HEK293T (cell line): ENCODE results near the gene LRP1B.

Experiments used
- CTCF ChIA-PET: fragments of 350-600 bp; formaldehyde crosslinking; extraction: SDS; loops from one replicate; lab custom pipeline; 2021; ENCODE audit warnings: antibody characterized with exemption, inconsistent platforms; lab: Yijun Ruan, JAX
- POLR2A ChIA-PET: fragments of 350-600 bp; formaldehyde crosslinking; extraction: SDS; loops from one replicate; lab custom pipeline; 2020; ENCODE audit warnings: antibody characterized with exemption, inconsistent platforms; lab: Yijun Ruan, JAX
- DNase-seq: peaks from one replicate; pipeline ENCODE4 v3.0.0; 2012; ENCODE audit warnings: mixed read lengths; ENCODE audit errors: extremely low spot score
- ARNT ChIP-seq: fragments of 450-650 bp; IDR thresholded peaks from 2 replicates; pipeline ENCODE4 v1.6.1; 2017; ENCODE audit warnings: mild to moderate bottlenecking
- BHLHE40 ChIP-seq: fragments of 450-650 bp; IDR thresholded peaks from 2 replicates; pipeline ENCODE4 v1.6.1; 2016; ENCODE audit warnings: mild to moderate bottlenecking, moderate library complexity, borderline replicate concordance
- CTBP1 ChIP-seq: fragments of 450-650 bp; IDR thresholded peaks from 2 replicates; pipeline ENCODE4 v1.6.1; 2016; ENCODE audit warnings: borderline replicate concordance
- ELF4 ChIP-seq: fragments of 450-650 bp; IDR thresholded peaks from 2 replicates; pipeline ENCODE4 v1.6.1; 2017; ENCODE audit warnings: antibody characterized with exemption
- FOXA1 ChIP-seq: fragments of 450-650 bp; IDR thresholded peaks from 2 replicates; pipeline ENCODE4 v1.6.1; 2016; ENCODE audit warnings: mild to moderate bottlenecking
- FOXK2 ChIP-seq: fragments of 450-650 bp; IDR thresholded peaks from 2 replicates; pipeline ENCODE4 v1.6.1; 2016; ENCODE audit warnings: mild to moderate bottlenecking
- FOXM1 ChIP-seq: fragments of 450-650 bp; IDR thresholded peaks from 2 replicates; pipeline ENCODE4 v1.6.1; 2017; ENCODE audit warnings: mild to moderate bottlenecking, borderline replicate concordance
- HDGF ChIP-seq: fragments of 450-650 bp; IDR thresholded peaks from 2 replicates; pipeline ENCODE4 v1.6.1; 2017; ENCODE audit warnings: antibody characterized with exemption, borderline replicate concordance
- L3MBTL2 ChIP-seq: fragments of 450-650 bp; conservative IDR thresholded peaks from 2 replicates; pipeline ENCODE4 v1.6.1; 2016; ENCODE audit warnings: mild to moderate bottlenecking
- LEF1 ChIP-seq: fragments of 450-650 bp; IDR thresholded peaks from 2 replicates; pipeline ENCODE4 v1.6.1; 2017; ENCODE audit warnings: mild to moderate bottlenecking, borderline replicate concordance
- NFRKB ChIP-seq: fragments of 450-650 bp; IDR thresholded peaks from 2 replicates; pipeline ENCODE4 v1.6.1; 2016; ENCODE audit warnings: mild to moderate bottlenecking, moderate library complexity
- PKNOX1 ChIP-seq: fragments of 450-650 bp; IDR thresholded peaks from 2 replicates; pipeline ENCODE4 v1.6.1; 2016
- SP1 ChIP-seq: fragments of 450-650 bp; IDR thresholded peaks from 2 replicates; pipeline ENCODE4 v1.6.1; 2017
- SUZ12 ChIP-seq: fragments of 450-650 bp; IDR thresholded peaks from 2 replicates; pipeline ENCODE4 v1.6.1; 2016; ENCODE audit warnings: mild to moderate bottlenecking
- TARDBP ChIP-seq: fragments of 450-650 bp; IDR thresholded peaks from 2 replicates; pipeline ENCODE4 v1.6.1; 2016
- ZNF384 ChIP-seq: fragments of 450-650 bp; IDR thresholded peaks from 2 replicates; pipeline ENCODE4 v1.6.1; 2016

Gene LRP1B

GRCh38 chr2:140801311-140801710 lies 1329.5 kb downstream of the LRP1B start:
- no peak for DNase-seq
- CTCF ChIA-PET = no interaction called here
- TF ChIP-seq CTBP1 = no peak
- no peak for TF ChIP-seq SUZ12
- no peak for TF ChIP-seq FOXA1
- TF ChIP-seq FOXM1 = no peak
- TF ChIP-seq LEF1 = no peak
- TF ChIP-seq ZNF384 = no peak
- TF ChIP-seq SP1 = no peak
- TF ChIP-seq HDGF = no peak
- TF ChIP-seq ELF4 = no peak
- no peak for TF ChIP-seq FOXK2
- no peak for TF ChIP-seq ARNT
- no peak for TF ChIP-seq TARDBP
- POLR2A ChIA-PET = no interaction called here

- TF ChIP-seq FOXK2 (no peak), L3MBTL2 (no peak), FOXA1 (no peak), ELF4 (no peak), FOXM1 (no peak), SUZ12 (no peak), HDGF (no peak), ARNT (no peak), LEF1 (no peak), TARDBP (no peak), SP1 (no peak), NFRKB (no peak), ZNF384 (no peak), BHLHE40 (no peak), CTBP1 (no peak), PKNOX1 (no peak)
- ChIA-PET CTCF (no interaction called here), POLR2A (no interaction called here)
- no peak for DNase-seq
Observed at GRCh38 chr2:140797718-140798117, 1333.1 kb downstream of the LRP1B start.

- DNase-seq = no peak
- ChIA-PET CTCF (no interaction called here), POLR2A (no interaction called here)
- TF ChIP-seq SUZ12 (no peak), FOXK2 (no peak), HDGF (no peak), SP1 (no peak), ARNT (no peak), BHLHE40 (no peak), PKNOX1 (no peak), FOXA1 (no peak), FOXM1 (no peak), CTBP1 (no peak), LEF1 (no peak), ZNF384 (no peak), ELF4 (no peak), TARDBP (no peak), L3MBTL2 (no peak), NFRKB (no peak)
Observed at GRCh38 chr2:140791802-140792201, 1339.0 kb downstream of the LRP1B start.

- POLR2A ChIA-PET = no interaction called here
- TF ChIP-seq PKNOX1 = 0 out of 2 replicates have a peak, but pooled peaks have one; percentile 14
- no peak for TF ChIP-seq SP1
- no peak for TF ChIP-seq LEF1
- TF ChIP-seq TARDBP = no peak
- CTCF ChIA-PET = no interaction called here
- DNase-seq = peak; percentile 8
Observed at GRCh38 chr2:140786585-140786984, 1344.2 kb downstream of the LRP1B start.

GRCh38 chr2:140775411-140775810 lies 1355.4 kb downstream of the LRP1B start:
- TF ChIP-seq LEF1 (no peak), ELF4 (no peak), CTBP1 (no peak), BHLHE40 (no peak), FOXK2 (no peak), HDGF (no peak), FOXM1 (no peak)
- ChIA-PET POLR2A (no interaction called here), CTCF (no interaction called here)
- no peak for DNase-seq

- CTCF ChIA-PET = no interaction called here
- POLR2A ChIA-PET = no interaction called here
- DNase-seq = no peak
- TF ChIP-seq PKNOX1 (no peak), FOXA1 (no peak), NFRKB (no peak), FOXM1 (no peak), ARNT (no peak), SP1 (no peak), FOXK2 (no peak), ZNF384 (no peak), CTBP1 (no peak), TARDBP (no peak), HDGF (no peak), SUZ12 (no peak), ELF4 (no peak), BHLHE40 (no peak), LEF1 (no peak), L3MBTL2 (no peak)
Observed at GRCh38 chr2:140770645-140771044, 1360.2 kb downstream of the LRP1B start.
